GM18498 (cell line): ENCODE data around the gene FTHL17.

Experiments used
- ATAC-seq: cut with Tn5 transposase; IDR thresholded peaks from one replicate; pipeline ENCODE4 v1.9.1; 2021; ENCODE audit warnings: mild to moderate bottlenecking, moderate library complexity; ENCODE audit not compliant: unreplicated experiment

The FTHL17 gene

GRCh38 chrX:31071725-31072124 is at the start of gene FTHL17:
TSS of gene FTHL17 (minus strand) at chrX:31072041. CDS start at chrX:31071953, 88 bp downstream.
- ATAC-seq: no peak

DNA sequence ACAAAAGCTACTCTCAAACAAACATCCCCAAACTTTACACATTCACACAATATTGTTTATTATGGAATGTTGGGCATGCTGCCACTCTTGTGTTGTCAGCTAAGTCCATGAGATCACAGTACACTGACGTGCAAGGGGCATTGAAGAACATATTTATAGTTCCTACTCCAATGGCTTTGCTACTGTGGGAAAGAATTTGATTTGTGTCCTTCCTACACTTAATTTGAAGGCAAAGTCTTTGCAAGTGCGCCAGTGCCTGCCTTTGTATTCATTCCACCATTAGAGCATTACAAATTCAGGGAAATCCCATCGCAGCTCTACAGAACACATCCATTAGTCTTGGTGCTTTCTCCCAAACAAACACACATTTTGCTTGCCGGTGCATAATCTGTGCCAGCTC is 45.4 kb upstream of the FTHL17 start:
- no peak for ATAC-seq

DNA sequence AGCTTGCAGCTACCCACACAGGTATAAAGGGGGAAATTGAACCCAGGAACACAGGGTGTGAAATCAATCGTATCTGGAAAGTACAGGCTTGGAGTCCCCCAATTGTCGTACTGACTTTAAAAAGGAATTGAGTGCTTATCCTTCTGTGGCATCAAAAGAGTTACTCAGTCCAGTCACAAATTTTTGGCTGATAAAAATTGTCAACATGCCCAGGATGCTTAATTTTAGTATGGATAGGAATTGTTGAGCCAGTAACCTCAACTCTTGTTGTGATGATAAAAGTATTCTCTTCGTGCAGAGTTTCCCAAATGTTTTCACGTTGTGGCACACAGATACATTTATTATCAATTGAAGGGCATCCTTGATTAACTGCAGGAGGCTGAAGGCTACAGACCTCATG is 43.6 kb upstream of the FTHL17 start:
- ATAC-seq: no peak

DNA sequence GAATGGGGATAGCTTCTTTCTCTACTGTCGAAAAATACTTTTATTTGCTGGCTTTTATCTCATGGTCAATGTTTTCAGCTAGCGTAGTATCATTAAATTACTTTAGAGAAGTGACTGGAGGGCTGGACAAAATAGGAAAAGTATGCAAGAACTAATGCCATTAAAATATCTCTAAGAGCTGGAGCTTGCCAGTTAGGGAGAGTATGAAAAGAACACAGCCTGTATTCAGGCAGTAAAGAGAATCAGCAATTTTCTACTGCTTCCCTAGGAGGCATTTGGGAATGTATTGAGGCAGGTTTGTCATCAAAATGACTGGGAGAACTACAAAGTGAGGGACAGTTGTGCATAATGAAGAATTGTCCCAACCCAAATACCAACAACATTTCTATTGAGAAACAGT is 43.0 kb upstream of the FTHL17 start:
- ATAC-seq: no peak

DNA sequence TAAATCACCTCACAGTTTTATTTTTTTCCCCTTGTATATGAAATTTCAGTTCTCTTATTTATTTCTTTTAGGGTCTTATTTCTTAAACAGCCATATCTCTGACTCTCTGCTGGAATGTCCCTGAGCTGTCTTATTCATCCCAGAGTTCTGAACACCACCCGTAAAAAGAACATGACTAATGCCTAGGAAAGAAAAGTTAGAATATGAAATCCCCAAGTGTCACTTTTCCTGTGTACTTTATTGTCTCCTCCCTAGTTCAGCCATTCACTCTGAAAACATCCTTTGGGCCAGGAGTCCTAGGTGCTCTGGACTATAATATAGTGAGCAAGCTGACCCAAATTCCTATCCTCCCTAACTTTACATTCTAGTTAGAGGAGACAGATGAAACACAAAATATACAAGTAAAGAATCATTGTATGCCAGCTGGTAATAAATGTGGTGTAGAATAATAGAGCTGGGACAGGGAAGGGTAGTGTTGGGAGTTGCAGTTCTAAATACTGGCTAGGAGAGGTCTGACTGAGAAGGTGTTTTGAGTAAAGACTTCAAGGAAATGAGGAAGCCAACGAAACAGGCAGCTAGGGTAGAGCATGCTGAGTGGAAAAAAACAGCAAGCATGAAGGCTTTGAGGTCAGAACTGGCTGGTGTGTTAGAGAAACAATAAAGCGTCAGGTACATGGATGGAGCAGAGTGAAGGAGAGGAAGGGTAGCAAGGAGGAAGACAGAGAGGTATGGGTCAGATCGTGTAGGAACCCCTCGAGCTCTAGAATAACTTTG is 40.6 kb upstream of the FTHL17 start:
- ATAC-seq: no peak

GRCh38 chrX:31110657-31111056 is 38.8 kb upstream of the FTHL17 start:
- ATAC-seq: no peak

DNA sequence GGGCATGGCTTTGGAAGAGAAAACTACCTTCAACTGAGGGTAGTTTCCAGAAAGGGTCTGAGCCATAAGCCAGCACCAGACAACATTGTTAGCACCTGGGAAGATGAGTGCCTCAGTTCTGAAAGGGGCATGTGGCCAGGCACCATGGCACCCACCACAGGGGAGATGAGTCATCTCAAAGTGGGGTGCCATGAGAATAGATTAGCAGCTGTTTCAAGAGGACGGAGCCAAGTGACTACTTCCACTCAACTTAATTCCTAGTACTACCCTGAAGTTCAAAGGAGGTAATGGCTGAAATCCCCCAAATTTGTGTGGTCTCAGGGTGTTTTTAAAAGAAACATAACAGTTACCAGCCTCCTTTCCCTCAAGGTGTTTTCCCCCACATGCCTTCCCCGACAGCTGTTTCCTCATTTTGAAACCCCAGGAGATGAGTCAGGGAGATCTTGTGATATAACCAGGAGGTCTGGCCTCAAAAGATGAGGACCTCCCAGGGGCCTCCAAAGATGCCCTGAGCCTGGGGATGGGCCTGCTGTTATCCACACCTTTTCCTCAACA is 27.8 kb upstream of the FTHL17 start:
- peak; percentile 87 for ATAC-seq

- no peak for ATAC-seq
Measured at GRCh38 chrX:31098079-31098478, 26.2 kb upstream of the FTHL17 start.

DNA sequence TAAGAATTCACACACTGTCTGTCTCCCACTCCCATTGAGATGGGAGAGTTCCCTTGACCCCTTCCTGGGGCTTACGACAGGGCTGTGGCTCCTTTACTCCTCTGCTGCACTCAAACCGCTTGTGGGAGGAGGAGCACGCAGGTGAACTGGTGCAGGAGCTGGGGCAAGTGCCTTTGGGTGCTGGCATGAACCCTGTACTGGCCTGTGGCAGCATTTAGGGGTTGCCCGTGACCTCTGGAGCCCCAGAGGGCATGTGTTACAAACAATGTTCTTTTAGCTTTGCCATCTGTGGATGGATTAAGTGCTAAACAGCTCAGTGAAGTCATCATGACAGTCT is 21.8 kb upstream of the FTHL17 start:
- ATAC-seq: peak; percentile 28

GRCh38 chrX:31092970-31093638 is 21.3 kb upstream of the FTHL17 start:
- peak; percentile 55 for ATAC-seq

GRCh38 chrX:31092476-31092875 is 20.6 kb upstream of the FTHL17 start:
- ATAC-seq: no peak

- no peak for ATAC-seq
Measured at GRCh38 chrX:31091819-31092218, 20.0 kb upstream of the FTHL17 start.

DNA sequence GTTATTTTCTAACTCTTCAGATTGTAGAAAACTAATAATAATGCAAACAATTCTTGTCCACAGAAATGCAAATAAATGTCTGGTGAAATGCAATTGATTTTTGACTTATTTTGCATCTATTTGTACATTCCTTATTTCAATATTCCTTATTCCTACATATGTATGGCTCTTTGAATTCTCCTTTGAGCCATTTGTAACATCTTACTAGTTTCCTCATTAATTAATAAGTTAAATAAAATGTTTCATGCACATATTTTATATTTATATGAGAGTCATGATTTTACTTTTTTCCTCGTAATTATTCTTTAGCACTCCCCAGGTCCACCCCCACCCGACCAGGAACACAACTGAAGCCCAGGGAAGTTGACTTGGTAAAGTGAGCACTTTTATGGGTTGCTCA is 2.7 kb upstream of the FTHL17 start:
- ATAC-seq: no peak

DNA sequence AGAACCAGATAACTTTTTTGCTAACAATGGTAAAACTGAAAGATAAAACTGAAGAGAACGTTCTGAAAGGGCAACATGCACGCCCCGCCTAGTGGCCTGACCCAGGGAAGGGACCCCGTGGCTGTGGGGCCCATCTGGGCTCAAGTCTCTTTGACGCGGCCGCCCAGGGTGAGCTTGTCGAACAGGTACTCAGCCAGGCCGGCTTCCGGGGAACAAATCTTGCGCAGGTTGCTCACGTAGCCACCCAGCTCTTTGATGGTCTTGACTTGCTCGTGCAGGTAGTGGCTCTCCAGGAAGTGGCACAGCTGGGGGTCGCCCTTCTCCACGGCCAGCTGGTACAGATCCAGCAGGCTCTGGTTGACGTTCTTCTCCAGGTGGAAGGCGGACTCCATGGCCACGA is 579 bp downstream of the FTHL17 start:
- ATAC-seq: no peak

DNA sequence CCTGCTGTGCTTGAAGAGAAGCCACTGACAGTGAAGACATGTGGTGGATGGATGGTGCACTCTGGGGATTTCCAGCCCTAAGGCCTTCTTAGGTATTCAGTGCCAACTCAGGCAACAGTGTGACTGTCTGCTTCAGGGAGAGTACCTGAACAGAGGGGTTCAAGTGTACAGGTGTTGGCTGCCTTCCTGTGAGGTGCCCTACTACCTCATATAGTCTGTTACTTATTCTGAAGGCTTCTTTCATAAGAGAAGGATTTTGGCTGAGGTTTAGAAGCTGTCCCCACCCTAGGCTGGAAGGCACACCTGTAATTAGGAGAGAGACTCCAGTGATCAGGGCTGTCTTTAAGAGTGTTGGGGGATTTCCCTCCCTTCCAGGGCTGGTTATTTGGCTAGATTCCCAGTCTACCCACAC is 1.8 kb downstream of the FTHL17 start:
- ATAC-seq: peak; percentile 81

DNA sequence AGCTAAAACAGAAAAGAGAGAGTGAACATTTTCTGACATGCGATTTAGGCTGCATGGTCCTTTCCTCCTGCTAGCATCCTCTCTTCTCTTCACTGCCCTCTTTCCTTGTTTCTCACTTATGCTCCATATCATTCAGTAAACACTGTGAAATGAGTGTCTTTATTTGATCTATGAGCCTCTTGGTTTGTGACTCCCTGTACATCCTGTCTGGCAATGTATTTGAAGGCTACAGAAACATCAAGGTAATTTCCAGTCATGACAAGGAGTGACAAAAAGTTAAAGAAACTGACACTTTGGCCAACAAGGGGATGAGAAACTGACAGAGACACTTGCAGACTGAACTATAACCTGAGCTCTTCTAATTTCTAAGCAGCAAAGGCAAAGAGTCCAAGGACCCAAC is 8.7 kb downstream of the FTHL17 start:
- no peak for ATAC-seq

DNA sequence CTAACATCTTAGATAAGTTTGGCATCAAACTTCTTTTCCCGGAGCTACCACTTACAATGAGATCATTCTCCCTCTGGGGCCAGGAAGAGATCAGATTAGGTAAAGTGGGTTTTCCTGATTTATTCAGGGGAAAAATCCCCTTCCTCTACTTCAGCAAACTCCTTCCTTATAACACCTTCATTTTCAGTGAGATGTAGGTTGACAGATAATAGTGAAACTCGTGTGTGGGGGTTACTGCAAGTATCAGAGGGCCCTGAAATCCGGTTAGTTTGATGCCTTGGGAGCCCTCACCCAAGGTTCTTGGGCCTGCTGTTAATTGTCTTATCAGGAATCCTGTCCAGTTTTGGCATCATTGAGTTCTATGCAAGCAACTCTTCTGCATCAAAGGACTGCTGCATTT is 10.8 kb downstream of the FTHL17 start:
- ATAC-seq: peak; percentile 79

GRCh38 chrX:31060016-31060415 is 11.8 kb downstream of the FTHL17 start:
- no peak for ATAC-seq

DNA sequence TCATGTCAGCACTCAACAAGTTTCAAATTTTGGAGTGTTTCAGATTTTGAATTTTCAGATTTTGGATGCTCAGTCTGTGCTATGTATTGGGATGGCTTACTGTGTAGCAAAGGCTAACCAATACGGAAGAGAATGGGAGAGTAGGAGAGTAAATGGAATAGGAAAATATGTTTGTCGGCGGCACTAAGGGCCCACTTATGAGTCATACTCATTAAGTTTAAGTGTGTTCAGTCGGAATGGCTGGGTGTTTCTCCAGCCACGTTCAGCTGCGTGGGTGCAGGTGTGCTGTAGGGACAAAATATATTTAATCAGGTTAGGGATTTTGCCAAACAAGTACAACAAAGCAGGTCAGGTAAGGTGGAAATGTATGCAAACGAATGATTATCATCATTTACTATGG is 13.6 kb downstream of the FTHL17 start:
- no peak for ATAC-seq

DNA sequence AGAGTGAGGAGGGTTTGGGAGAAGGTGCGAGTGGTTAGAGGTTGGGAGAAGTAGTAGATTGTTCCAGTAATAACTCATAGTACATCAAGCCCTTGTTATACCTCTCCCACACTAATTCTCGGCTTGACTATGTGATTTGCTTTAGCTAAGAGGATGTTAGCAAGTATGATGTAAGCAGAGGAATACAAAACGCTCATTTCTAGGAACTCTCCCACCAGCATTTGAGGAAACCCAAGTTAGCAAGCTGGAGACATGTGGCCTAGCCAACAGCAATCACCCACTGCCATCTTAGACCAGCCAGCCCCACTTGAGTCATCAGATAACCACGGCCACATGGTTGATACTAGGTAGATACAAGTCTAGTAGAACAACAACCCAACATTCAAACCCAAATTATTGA is 14.2 kb downstream of the FTHL17 start:
- no peak for ATAC-seq

GRCh38 chrX:31057291-31057690 is 14.6 kb downstream of the FTHL17 start:
- ATAC-seq: no peak

- ATAC-seq: no peak
Measured at GRCh38 chrX:31053621-31054020, 18.2 kb downstream of the FTHL17 start.
